Stimulated activated CD4-positive, alpha-beta T cell treated with anti-CD3 and anti-CD28 coated beads, TNF-alpha, amount 100 ng/mL, for 4 hours (primary cell): ENCODE measurements around the gene RCAN1.
"Not testable (repeated sequence)": the region's sequence is repeated elsewhere in the genome, so short reads cannot be mapped to it uniquely, and the experiment has no call there.

ENCODE experiments used
- DNase-seq, 3 experiments: peaks; one replicate each; pipeline ENCODE4 v3.0.0-alpha.2; 2020; ENCODE audit warnings: low read depth in 3 of 3

RCAN1 gene

DNA sequence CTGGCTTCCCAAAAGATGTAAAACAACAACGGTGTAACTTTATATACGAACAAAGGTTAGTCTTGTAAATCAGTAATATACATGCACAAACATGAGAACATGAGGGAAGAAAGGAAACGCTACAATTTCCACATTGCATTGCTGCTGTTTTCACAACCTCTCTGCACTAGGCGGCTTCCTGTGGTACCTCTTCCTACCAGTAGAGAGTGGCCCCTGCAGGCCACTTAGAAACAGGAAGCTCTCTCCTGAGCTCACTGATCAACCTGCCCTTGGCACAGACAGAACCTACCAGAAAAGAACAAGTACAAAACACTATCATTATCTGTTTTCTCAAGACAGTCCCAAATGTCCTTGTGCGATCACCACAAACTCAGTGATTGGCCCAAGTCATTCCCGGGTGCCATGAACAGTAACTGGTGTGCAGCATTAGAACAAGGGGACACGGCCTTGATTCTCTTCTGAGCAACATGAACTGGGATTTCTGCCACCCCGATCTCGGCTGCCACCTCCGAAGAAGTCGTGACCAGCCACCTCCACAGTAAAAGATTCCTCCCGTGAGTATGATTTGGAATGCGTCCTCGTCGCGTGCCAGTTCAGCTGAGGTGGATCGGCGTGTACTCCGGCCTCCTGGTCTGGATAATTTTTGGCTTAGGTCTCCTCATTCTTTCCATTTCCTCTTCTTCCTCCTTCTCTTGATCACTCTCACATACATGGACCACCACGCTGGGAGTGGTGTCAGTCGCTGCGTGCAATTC lies 97.2 kb downstream of the RCAN1 start:
- DNase-seq: no peak

DNA sequence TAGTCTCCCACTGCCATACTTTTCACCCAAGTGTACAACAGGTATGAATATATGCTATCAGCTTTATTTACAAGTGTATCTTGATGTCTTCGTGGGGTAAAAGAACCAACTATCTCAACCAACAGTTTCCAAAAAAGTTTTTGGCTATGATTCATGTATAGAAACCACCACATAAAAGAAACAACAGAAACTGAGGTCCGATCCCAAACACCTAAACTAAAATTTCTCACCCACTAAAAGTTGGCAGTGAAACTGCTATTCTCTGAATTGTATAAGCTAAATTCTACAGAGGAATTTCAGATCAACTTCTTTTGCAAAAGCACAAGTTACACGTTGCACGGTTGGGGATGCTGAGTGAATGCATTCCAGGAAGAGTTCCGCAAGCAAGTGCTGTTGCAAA lies 97.9 kb downstream of the RCAN1 start:
- DNase-seq: no peak

DNA sequence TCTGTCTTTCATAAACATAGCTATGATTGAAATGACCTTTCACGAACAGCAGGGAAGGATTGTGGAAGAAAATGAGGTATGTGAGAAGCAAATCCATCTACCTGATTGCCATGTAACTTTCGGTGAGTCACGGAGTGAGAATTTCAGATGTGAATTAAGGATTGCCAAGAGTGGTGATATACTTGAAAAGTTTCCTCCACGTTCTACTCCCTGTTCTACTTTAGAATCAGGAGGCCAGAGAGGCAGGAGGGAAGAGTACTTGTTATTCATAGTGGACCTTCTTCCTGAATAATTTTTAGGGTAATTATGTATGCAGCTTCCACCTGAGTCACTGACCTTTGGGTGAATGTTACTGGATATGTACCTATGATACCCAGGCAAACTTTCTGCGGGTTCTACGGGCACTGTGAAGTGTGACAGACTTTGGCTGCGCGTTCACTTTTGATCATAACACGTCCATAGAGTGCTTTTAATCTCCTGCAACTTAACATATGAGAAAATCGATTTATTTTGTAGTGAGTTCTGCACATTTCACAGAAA lies 100.3 kb downstream of the RCAN1 start:
- no peak for DNase-seq

DNA sequence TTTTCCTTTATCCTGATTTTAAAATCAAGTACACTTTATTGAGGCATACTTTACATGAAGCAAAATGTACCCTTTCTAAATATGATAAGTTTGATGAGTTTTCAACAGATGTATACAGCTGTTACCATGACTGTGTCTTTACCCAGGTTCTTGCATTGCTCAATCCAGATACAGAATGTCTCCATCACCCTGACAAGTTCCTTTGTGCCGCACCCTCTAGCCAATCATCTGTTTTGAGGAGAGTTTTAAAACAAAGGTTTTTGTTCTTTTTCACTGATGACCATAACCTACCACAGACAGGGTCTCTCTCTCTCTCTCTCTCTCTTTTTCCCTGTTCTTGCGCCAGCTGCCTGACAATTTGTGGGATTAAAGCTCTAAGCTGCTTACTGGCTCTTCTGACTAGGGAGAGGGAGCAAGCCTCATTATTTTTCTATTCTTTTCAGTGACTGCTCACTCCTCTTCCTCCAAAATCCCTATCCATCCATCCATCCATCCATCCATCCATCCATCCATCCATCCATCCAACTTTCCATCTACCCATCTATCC lies 101.7 kb downstream of the RCAN1 start:
- no peak for DNase-seq

DNA sequence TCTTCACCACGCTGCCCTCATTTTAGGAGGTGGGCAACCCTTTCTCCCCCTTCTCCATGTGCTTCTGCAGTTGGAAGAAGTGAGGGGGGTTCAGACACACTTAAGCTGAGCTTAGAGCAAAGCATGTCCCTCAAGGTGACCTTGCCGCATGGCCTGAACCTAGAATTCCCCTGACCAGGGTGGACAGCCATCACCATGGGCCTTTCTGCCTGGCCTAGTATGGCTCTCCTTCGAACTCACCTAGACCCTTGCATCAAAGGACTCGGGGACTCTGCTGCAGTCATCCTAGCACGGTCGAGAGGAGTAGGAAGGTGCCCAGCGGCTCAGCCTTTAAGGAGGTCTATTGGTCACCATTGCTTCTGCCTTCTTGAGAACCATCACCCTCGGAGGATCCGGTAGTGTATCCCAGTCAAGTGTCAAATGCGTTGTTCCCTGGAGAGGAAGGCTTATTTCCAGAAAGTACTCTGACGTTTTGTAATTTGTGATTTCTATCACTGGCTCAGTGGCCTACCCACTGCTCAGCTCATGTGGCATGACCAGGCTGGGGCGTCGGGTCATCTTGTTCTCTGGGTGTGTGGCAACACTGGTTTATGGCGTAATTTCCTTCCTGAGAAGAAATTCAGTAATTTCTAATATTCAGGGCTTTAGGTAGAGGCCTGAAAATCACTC lies 103.0 kb downstream of the RCAN1 start, which contains the start of gene KCNE1:
KCNE1 (minus strand) TSS at position 424 of the 669 bp plus-strand sequence. CDS start 62,576 bp downstream, outside the sequence.
- DNase-seq: no peak

DNA sequence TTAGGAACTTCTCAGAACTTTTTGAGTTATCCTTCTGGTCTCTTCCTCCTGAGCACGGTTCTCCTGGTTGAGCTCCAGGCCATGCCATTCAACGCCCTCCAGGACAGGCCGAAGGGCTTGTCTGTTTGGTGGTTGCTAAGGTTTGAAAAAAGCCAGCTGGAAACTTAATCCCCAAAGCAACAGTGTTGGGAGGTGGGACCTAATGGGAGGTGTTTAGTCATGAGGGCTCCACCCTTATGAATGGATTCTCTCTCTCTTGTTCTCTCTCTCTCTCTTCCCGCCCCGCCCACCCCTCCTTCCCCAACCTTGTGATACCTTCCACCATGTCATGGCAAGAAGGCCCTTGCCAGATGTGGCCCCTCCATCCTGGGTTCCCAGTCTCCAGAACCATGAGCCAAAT lies 103.7 kb downstream of the RCAN1 start:
- no peak for DNase-seq

DNA sequence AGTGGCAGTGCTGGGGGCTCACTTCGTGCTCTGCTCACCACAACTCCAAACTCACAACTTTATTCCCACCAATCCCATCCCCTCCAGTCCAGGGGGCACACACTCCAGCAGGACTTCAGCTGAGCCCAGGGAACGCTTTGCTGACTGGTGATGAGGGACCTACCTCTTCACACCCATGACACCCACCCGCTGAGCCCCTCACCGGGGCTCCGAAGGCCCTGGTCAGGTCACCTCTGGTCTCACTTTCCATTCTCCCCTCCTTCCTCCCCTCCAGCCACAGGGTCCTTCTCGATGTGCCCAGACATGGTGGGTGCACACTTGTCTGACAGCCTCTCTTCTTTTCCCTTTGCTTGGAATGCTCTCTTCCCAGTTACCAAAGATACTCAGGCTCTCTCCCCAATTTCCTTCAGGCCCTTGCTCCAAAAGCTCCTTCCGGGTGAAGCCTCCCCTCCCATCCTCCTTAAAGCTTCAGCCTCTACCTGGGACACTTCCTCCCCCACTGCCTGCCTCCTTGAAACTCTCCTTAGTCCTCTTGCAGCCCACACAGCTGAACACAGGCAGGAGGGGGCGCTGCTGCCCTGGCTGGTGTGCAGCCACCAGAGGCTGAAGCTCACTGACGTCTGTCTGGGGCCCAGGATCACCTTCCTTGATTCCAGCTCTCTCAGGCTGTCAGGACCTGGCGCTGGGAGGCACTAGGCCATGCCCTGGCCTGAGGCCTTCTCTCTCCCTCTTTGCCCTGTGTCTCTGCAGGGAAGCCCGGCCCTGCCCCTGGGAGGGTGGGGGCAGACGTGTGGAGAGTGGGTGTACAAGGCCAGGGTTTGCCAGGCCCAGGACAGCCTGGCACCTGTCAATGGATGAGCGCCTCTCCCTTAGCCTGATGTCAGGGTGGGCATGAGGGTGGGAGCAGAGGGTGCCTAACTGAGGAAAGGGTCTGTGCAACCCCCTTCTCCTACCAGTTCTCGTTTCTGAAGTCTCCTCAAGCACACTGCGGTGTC lies 104.5 kb downstream of the RCAN1 start:
- DNase-seq: peak in 2 of 3 experiments; percentile 22 to 27

DNA sequence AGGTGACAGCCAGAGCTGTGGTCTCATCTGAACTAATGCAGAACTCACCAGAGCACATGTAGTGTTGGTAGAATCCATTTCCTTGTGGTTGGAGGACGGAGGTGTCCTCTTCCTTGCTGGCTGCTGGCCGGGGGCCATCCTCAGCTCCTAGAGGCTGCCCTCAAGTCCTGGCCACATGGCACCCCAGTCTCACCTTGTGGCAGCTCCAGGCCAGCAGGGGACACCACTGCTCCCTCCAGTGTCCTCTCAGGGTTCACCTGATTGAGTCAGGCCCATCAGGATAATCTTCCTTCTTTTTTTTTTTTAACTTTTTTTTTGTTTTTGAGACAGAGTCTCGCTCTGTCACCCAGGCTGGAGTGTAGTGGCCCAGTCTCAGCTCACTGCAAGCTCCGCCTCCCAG lies 105.8 kb downstream of the RCAN1 start:
- no peak for DNase-seq

DNA sequence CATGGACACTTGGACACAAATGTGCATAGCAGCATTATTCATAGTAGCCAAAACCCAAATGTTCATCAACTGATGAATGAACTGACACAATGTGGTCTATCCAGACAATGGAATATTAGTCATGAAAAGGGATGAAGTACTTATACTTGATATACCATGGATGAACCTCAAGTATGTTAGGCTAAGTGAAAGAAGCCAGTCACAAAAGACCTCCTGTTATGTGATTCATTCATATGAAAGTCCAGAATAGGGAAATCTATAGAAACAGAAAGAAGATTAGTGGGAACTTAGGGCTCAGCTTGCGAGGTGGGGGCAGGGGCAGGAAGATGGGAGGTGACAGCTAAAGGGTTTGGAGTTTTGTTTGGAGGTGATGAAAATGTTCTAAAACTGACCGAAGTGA lies 110.3 kb downstream of the RCAN1 start:
- DNase-seq: no peak

DNA sequence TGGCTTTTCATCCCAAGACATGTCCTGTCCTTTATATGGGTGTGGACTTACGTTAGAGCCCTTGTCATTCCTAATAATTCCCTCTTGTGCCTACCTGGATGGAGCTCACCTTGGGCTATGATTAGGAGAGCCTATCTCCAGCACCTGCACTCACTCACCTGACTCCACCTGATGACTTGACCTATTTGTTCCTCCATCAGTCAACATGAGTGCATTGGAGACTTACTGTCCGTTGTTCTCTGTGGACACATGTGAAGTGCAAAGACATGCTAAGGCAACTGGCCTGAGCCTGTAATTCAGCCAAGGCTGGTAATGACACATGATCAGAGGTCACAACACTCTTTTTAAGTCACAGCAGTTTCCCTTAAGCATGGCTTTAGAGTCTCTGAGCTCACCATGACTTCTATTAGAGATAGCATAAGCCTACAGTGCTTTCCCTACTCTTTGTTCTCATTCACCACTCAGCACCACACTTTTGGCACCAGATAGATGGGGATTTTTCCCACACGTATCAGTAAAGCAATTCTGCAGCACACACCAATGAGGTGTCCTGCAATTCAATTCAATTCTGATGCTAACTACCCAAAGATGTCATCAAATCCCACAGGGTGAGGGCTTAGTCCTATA lies 112.3 kb downstream of the RCAN1 start:
- no peak for DNase-seq

DNA sequence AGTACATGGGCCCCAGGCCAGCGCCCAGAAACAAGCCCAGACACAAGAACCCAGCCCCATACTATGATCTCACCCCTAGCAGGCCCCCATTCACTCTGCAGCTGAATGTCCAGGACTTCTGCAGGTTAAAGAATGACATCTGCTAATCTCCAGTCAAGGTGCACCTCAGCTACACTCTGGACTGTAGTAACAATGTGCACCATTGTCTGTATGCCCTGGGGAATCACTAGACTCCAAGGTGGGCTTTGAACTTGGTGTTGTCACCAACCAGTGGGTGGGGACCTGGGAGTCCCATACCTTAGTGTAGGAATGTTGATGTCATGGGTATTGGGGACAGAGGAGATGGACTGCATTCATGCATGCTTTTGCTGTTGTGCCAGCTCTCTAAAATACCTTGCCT lies 113.2 kb downstream of the RCAN1 start:
- DNase-seq: no peak

DNA sequence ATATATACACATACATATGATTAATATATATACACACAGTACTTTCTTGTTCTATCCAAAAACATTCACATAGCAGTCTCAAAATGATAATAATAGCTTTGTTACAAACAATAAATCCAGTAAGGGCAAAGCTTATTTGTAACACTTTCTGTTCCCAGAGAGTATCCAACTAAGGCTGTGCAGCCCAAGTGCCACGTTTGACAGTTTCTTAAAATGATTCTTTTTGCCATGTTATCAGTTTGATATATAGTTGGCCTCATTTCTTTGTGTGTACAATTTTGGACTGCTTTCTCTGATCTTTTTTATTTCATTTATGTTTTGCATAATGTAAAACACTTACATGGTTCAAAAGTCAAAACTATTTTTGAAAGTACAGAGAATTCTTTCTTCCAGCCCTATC lies 114.7 kb downstream of the RCAN1 start:
- no peak for DNase-seq

DNA sequence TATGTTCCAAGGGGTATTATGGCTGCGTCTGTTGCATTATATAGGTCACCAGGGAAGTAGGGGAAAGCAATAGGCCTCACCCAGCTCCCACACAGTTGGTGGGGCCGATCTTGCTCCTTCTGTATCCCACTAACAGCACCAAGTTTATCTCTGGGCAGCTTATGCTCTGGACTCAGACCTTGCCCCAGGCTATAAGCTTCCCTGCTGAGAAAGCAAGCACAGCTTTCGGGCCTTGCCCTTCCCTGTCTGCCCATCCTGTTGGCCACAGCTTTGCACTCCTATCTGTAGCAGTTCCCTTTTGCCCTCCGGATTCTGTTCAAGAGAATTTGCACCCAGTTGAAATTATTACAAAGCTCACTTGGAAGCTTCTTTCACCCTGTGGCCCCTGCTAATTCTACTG lies 115.8 kb downstream of the RCAN1 start:
- no peak for DNase-seq

DNA sequence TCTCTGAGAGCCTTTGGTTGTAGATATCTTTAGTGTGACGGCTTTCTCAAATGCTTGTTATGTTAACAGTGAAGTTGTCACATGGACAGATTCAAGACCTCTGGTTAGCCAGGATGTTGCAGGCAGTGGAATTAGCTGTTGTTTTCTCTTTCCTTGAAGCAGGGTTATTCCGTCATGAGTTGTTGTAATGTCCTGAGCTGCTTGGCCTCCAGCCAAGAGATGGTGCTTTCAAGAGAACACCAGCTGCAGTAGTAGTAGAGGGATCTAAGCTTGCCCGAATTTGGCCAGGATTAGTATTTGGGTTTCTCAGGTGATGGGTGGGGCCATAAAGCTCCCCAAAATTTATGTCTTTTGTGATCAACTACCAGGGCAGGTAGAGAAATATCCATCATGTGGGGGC lies 116.3 kb downstream of the RCAN1 start:
- DNase-seq: no peak

DNA sequence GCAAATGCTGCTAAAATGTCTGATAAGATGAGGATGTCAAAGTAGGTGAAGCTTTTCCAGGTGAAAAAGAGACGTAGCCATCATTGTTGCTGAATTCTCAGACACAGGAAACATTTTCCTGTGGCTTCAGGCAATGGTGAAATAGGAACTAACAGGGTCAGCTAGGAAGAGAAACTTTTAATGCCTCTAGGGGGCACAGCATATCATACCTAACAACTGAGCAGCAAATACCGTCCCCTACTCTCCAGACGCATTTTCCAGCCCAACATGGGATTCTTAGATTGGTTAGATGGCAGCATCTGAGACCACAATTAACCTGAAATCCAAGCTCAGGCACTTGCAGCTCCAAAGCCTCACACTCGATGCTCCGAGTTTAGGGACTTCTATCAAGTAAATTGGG lies 131.1 kb downstream of the RCAN1 start:
- DNase-seq: not testable (repeated sequence)

DNA sequence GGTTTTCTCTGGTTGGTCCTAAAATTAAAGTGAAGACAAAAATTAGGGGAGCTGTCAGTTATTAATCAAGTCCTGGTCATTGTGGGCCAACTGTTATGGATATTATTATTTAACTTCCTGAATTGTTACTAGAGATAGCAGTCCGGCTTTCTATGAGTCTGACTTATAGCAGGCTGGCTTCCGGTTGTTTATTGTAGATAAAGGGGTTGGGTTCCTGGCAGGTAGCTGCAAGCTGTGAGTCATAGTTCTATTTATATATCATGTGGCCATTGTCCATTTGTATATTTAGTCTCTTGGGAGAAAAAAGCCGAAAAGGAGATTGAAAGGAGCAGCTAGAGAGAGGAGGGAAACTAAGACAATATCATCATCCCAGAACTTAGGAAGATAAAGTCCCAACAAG lies 131.5 kb downstream of the RCAN1 start:
- not testable (repeated sequence) for DNase-seq

DNA sequence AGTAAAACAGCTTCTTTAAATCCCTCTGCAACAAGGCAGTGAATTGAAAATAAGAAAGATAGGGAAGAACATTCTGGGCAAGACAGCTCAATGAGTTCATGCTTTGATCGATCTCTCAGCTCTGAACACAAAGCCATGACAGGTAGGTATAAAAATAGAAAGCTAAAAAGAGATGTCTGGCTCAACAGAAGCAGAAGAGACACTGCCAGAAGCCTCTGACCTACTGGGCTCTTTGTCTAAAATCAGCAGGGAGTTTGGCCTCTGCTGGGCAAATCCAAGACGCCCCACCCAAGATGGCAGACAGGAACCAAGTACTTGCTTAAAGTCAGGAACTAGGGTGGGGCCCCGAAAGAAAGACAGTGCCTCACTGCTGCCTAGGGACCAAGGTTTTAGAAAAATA lies 147.6 kb downstream of the RCAN1 start:
- DNase-seq: not testable (repeated sequence)
